HG03045 (cell line): ENCODE data around the gene PGBD5.

Source experiments
- ATAC-seq: cut with Tn5 transposase; IDR thresholded peaks from one replicate; pipeline ENCODE4 v1.9.1; 2021; ENCODE audit warnings: mild to moderate bottlenecking, moderate library complexity; ENCODE audit not compliant: unreplicated experiment

The PGBD5 gene

GRCh38 chr1:230307213-230307612 lies 118.9 kb downstream of the PGBD5 start:
- no peak for ATAC-seq

- no peak for ATAC-seq
These were observed 120.0 kb downstream of the PGBD5 start for GRCh38 chr1:230306169-230306568.

- no peak for ATAC-seq
These were observed 122.3 kb downstream of the PGBD5 start for GRCh38 chr1:230303822-230304221.

GRCh38 chr1:230303069-230303468 lies 123.1 kb downstream of the PGBD5 start:
- ATAC-seq, result no peak

GRCh38 chr1:230301822-230302221 lies 124.3 kb downstream of the PGBD5 start:
- ATAC-seq, result no peak

- no peak for ATAC-seq
These were observed 124.8 kb downstream of the PGBD5 start for GRCh38 chr1:230301322-230301721.

GRCh38 chr1:230300322-230301301 lies 125.5 kb downstream of the PGBD5 start:
- no peak for ATAC-seq

GRCh38 chr1:230299191-230300006 lies 126.7 kb downstream of the PGBD5 start:
- ATAC-seq, result no peak

GRCh38 chr1:230295367-230295766 lies 130.8 kb downstream of the PGBD5 start:
- no peak for ATAC-seq

- ATAC-seq, result no peak
These were observed 132.8 kb downstream of the PGBD5 start for GRCh38 chr1:230293390-230293700.

GRCh38 chr1:230292689-230293389 lies 133.3 kb downstream of the PGBD5 start:
- ATAC-seq, result no peak

- no peak for ATAC-seq
These were observed 134.2 kb downstream of the PGBD5 start for GRCh38 chr1:230291731-230292620.

GRCh38 chr1:230289350-230289644 lies 136.8 kb downstream of the PGBD5 start:
- no peak for ATAC-seq

- no peak for ATAC-seq
These were observed 137.3 kb downstream of the PGBD5 start for GRCh38 chr1:230288641-230289349.

- ATAC-seq, result no peak
These were observed 138.3 kb downstream of the PGBD5 start for GRCh38 chr1:230287674-230288315.

- no peak for ATAC-seq
These were observed 139.3 kb downstream of the PGBD5 start for GRCh38 chr1:230286890-230287269.

GRCh38 chr1:230286166-230286889 lies 139.8 kb downstream of the PGBD5 start:
- no peak for ATAC-seq

GRCh38 chr1:230285351-230285750 lies 140.8 kb downstream of the PGBD5 start:
- ATAC-seq, result no peak

- ATAC-seq, result no peak
These were observed 141.2 kb downstream of the PGBD5 start for GRCh38 chr1:230284891-230285290.
